ENCODE data around the gene EVC.

The EVC gene

GRCh38 chr4:5710961-5711478 lies at the start of gene EVC:
TSS of gene EVC (plus strand) at chr4:5711201. CDS start at chr4:5711381, 180 bp downstream.
- no peak for DNase-seq (ENCODE audit: low read depth in 2 of 2)

- no peak for DNase-seq (ENCODE audit: low read depth in 2 of 2)
These were observed 49.8 kb upstream of the EVC start for GRCh38 chr4:5661237-5661636.

- no peak for DNase-seq (ENCODE audit: low read depth in 2 of 2)
These were observed 48.4 kb upstream of the EVC start for GRCh38 chr4:5662555-5662954.

- DNase-seq (ENCODE audit: low read depth in 2 of 2): no peak
These were observed 46.2 kb upstream of the EVC start for GRCh38 chr4:5664778-5665177.

GRCh38 chr4:5666741-5667140 lies 44.3 kb upstream of the EVC start:
- no peak for DNase-seq (ENCODE audit: low read depth in 2 of 2)

- DNase-seq (ENCODE audit: low read depth in 2 of 2): no peak
These were observed 34.2 kb upstream of the EVC start for GRCh38 chr4:5676763-5677162.

GRCh38 chr4:5678977-5679376 lies 32.0 kb upstream of the EVC start:
- no peak for DNase-seq (ENCODE audit: low read depth in 2 of 2)

- DNase-seq (ENCODE audit: low read depth in 2 of 2): no peak
These were observed 27.4 kb upstream of the EVC start for GRCh38 chr4:5683566-5683965.

- DNase-seq (ENCODE audit: low read depth in 2 of 2): no peak
These were observed 25.7 kb upstream of the EVC start for GRCh38 chr4:5685296-5685695.

- DNase-seq (ENCODE audit: low read depth in 2 of 2): no peak
These were observed 24.7 kb upstream of the EVC start for GRCh38 chr4:5686338-5686737.

GRCh38 chr4:5689065-5689464 lies 21.9 kb upstream of the EVC start:
- DNase-seq (ENCODE audit: low read depth in 2 of 2): no peak

GRCh38 chr4:5691491-5692132 lies 19.4 kb upstream of the EVC start:
- no peak for DNase-seq (ENCODE audit: low read depth in 2 of 2)

GRCh38 chr4:5693871-5694270 lies 17.1 kb upstream of the EVC start:
- no peak for DNase-seq (ENCODE audit: low read depth in 2 of 2)

GRCh38 chr4:5696341-5696740 lies 14.7 kb upstream of the EVC start:
- DNase-seq (ENCODE audit: low read depth in 2 of 2): no peak

- no peak for DNase-seq (ENCODE audit: low read depth in 2 of 2)
These were observed 10.5 kb upstream of the EVC start for GRCh38 chr4:5700459-5700858.

- no peak for DNase-seq (ENCODE audit: low read depth in 2 of 2)
These were observed 9.0 kb upstream of the EVC start for GRCh38 chr4:5701971-5702370.

GRCh38 chr4:5703831-5704230 lies 7.2 kb upstream of the EVC start:
- DNase-seq (ENCODE audit: low read depth in 2 of 2): no peak

GRCh38 chr4:5704276-5704675 lies 6.7 kb upstream of the EVC start:
- no peak for DNase-seq (ENCODE audit: low read depth in 2 of 2)

- DNase-seq (ENCODE audit: low read depth in 2 of 2): no peak
These were observed 5.2 kb upstream of the EVC start for GRCh38 chr4:5705647-5706320.

- no peak for DNase-seq (ENCODE audit: low read depth in 2 of 2)
These were observed 4.3 kb upstream of the EVC start for GRCh38 chr4:5706486-5707290.

GRCh38 chr4:5707366-5707765 lies 3.6 kb upstream of the EVC start:
- no peak for DNase-seq (ENCODE audit: low read depth in 2 of 2)

- no peak for DNase-seq (ENCODE audit: low read depth in 2 of 2)
These were observed 3.1 kb upstream of the EVC start for GRCh38 chr4:5707778-5708448.

Data from stimulated activated CD8-positive, alpha-beta memory T cell treated with anti-CD3 and anti-CD28 coated beads, Interleukin-7, amount 100 ng/mL, for 1 hour (primary cell).